ENCODE results near the gene FBXO41.

FBXO41 gene, protein sequence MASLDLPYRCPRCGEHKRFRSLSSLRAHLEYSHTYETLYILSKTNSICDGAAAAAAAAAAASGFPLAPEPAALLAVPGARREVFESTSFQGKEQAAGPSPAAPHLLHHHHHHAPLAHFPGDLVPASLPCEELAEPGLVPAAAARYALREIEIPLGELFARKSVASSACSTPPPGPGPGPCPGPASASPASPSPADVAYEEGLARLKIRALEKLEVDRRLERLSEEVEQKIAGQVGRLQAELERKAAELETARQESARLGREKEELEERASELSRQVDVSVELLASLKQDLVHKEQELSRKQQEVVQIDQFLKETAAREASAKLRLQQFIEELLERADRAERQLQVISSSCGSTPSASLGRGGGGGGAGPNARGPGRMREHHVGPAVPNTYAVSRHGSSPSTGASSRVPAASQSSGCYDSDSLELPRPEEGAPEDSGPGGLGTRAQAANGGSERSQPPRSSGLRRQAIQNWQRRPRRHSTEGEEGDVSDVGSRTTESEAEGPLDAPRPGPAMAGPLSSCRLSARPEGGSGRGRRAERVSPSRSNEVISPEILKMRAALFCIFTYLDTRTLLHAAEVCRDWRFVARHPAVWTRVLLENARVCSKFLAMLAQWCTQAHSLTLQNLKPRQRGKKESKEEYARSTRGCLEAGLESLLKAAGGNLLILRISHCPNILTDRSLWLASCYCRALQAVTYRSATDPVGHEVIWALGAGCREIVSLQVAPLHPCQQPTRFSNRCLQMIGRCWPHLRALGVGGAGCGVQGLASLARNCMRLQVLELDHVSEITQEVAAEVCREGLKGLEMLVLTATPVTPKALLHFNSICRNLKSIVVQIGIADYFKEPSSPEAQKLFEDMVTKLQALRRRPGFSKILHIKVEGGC

GRCh38 chr2:73284296-73285158, at the start of gene FBXO41:
TSS of gene FBXO41 (minus strand) at chr2:73284478. CDS start at chr2:73269630, 14,848 bp downstream.
- peak; percentile 21 for DNase-seq

DNA sequence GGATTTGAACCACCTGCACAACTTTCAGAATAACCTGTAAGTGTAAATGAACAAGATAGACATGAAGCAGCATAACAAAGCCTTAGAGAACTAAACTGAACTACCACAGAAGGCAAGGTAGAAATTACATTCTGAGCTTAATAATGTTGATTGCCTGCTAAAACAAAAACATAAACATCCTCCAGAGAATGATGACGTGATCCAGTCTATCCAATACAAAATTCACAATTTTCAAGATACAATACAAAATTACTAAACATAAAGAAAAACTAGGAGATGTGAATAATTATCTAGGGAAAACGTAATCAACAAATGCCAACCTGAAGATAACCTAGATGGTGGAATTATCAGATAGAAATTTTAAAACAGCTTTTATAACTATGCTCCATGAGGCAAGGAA, 49.8 kb upstream of the FBXO41 start:
- no peak for DNase-seq

DNA sequence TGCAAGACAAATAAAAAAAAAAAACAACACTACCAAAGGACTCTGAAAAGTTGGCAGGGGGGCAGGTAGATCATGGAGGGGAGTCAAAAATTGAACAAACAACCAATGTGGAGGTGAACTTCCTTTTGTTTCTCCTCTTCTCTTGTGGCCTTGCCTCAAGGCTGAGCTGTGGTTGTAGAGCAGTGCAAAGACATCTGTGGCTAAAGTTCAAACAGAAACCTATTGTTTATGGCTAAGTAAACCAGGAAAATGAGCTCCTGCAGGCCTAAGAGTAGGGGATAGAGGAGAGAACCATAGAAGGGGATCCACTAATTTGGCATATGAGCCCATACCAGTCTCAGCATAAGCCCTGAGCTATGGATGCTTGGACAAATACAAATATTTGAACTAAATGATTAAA, 49.3 kb upstream of the FBXO41 start:
- peak; percentile 89 for DNase-seq

DNA sequence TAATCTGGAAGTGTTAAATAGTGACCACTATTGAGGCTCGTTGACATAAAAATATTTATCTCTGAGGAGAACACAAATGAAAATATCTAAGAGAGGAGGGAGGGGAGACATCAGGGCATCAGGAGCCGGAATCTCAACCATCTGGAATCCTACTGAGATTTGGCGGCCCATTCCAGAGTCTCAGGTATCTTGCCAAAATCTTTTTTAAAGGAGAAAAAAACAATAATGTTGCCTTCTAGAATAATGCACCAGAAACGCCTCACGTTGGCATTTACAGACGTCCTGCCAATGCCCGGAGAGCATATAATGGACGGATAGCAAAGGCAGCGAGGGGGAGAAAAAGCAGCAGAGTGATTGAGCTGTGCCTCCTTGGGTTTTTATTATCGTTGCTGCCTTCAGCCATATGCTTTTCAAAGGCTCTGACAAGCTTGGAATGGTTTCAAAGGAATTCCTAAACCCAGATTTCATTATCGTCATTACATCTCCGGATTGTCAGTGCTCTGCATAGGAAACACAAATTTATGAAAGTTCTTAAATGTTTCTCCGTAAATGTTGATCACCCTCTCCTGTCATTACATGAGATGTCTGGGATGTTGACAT, 39.9 kb upstream of the FBXO41 start:
- no peak for DNase-seq

DNA sequence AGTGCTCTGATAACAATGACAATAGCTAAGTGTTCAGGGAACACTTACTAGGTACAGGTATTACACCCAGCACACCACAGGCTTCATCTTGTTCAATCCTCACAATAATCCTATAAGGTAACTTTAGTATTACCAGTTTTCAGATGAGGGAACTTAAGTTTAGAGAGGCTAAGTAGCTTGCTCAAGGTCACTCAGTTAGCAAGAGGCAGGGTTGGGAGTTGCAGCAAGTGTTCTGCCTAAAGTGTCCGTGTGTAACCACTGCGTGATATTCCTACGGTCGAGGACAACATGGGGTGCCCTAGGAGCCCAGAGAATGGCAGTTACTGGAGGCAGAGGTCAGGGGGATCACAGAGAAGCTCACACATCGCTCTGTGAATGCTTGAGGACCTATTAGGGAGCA, 39.3 kb upstream of the FBXO41 start:
- DNase-seq: no peak

DNA sequence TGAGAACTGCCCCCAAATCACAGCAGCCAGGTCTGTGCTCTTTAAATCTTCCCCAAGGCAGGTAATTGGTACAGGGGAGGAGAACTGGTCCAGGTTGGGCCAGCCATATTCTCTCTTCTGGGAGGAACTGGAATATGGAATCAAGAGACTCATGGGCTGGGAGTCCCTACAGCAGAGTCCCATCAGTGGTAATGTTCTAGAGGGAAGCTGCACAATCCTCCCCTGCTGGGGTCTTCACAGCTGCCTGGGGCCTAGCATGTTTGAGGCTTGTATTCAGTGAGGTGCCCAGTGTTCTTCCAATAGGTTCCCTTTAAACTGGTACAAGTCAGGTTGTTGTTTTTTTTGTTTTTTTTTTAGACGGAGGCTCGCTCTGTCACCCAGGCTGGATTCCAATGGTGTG, 30.2 kb upstream of the FBXO41 start:
- no peak for DNase-seq

DNA sequence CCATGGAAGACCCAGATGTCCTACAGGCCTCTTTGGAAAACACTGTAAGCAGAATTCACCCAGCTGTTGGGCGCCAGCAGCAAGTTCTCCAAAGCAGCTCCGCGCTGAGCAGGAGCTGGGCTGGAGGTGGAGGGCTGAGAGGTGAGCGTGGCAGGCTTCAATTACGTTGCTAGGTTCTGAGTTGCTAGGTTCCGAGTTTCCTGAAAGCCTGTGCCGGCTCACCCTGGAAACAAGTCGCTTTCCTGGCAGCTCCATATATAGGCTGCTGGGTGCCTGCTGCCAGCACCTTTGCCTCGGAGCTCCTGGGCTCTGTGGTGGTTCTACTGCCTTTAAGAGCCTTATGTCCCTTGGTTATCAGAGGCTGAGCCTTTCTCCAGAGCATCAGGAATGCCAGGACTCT, 23.4 kb upstream of the FBXO41 start:
- DNase-seq: no peak

DNA sequence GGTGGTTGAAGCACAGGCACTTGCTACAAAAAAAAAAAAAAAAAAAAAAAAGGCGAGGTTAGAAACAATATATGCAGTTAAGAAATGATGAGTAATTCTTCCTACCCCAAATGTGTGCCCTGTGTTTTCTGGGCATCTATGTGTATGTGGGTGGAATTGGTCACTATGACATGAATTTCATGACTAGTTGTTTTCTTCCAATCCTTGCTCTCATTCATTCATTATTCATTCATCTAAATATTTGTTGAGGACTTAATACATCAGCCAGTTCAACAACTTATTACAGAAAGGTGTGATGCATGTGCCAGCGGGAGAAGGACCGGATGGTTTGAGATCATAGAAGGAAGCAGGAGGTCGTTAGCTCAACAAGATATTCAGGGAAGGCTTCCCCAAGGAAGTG, 17.4 kb upstream of the FBXO41 start:
- no peak for DNase-seq

DNA sequence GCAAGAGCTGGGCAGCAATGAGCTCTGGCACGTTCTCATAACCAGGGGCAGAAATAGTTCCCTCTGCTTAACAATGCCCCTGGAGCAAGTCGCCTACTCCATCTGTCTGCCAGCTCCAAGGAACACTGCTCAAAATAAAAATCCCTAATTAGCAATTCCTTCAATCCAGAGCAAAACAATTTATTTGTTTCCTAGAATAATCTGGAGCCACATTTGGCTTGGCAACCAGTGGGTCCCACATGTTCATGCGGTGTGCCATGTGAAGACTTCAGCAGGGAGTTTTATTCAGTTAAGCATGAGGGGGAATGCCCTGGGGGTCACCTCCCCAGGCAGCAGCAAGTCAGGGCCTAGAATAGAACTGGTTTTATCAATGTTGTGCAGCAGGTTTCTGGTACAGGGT, 16.6 kb upstream of the FBXO41 start:
- DNase-seq: no peak

DNA sequence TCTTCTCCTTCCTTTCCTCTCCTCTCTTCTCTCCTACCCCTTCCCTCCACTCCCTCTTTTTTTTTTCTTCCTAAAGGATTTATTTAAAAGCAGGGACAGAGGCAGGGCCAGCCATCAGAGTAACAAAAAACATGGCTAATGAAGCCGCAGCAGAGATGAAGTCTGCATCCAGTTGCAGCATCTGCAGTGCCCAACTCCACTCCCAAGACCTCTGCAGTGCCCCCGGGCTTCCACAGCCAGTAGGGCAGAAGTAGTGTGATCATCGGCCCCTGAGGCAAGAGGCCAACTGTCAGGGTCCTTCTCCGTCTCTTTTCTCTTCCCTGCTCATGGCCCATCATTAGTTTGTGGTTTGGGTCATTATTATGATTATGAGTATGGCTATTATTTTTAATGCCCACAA, 13.3 kb upstream of the FBXO41 start:
- no peak for DNase-seq

- no peak for DNase-seq
Measured at GRCh38 chr2:73297151-73297559, 12.9 kb upstream of the FBXO41 start.

- no peak for DNase-seq
Measured at GRCh38 chr2:73295751-73296400, 11.6 kb upstream of the FBXO41 start.

- no peak for DNase-seq
Measured at GRCh38 chr2:73294239-73294638, 10.0 kb upstream of the FBXO41 start.

- peak; percentile 68 for DNase-seq
Measured at GRCh38 chr2:73293534-73294171, 9.4 kb upstream of the FBXO41 start, which contains the start of gene EGR4. TSS of gene EGR4 (minus strand) at chr2:73293548. CDS start at chr2:73293317, 231 bp downstream.

DNA sequence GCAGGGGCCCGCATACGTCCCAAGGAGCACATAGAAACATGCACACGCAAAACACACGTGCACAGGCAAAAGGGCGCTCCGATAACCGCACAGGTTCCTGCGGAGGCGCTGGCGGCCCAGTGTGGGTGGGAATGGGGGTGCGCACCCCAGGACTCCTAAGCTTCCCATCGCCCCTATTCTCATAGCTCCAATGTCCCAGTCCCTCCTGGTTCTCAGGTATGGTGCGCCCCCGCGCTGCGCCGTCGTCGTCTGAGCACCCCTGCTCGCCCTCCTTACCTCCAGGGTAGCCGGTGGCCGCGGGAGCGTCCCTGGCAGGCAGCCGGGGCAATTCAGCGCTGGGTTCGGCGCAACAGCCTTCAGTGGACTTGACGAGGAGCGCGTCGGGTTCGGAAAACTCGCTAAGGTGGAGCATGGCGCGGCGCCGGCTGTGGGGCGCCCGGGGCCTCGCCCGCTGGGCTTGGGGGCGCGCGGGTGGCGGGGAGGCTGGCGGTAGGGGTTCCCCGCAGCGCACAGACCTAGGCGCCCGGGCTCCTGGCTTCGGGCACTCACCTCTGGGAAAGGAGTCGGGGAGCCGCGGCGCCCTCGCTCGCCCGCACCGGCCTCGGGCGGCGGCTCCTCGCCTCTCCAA, 8.7 kb upstream of the FBXO41 start:
- no peak for DNase-seq

GRCh38 chr2:73292316-73292905, 8.1 kb upstream of the FBXO41 start:
- no peak for DNase-seq

GRCh38 chr2:73291461-73292315, 7.4 kb upstream of the FBXO41 start:
- DNase-seq: no peak

- DNase-seq: no peak
Measured at GRCh38 chr2:73291093-73291460, 6.8 kb upstream of the FBXO41 start.

- peak; percentile 72 for DNase-seq
Measured at GRCh38 chr2:73290049-73290839, 6.0 kb upstream of the FBXO41 start.

All from SHP77 treated with DMSO at 0.1 percent for 48 hours (cell line).